DOHH2 (cell line): ENCODE results near the gene NBEA.

Experiments used
- H3F3A ChIP-seq: fragments of 200-600 bp; sonication (generic), shearing (Covaris generic); 2 replicates; pipeline ENCODE4 v1.6.0; 2016; ENCODE audit warnings: antibody characterized with exemption, mild to moderate bottlenecking; ENCODE audit not compliant: control insufficient read depth, insufficient read depth
- H3K27ac ChIP-seq: fragments of 200-600 bp; sonication (generic); 2 replicates; pipeline ENCODE4 v1.5.1; 2014; ENCODE audit warnings: low read depth, mild to moderate bottlenecking, low read length, moderate library complexity
- H3K27me3 ChIP-seq: fragments of 200-600 bp; sonication (generic); 2 replicates; pipeline ENCODE4 v1.6.1; 2014; ENCODE audit warnings: mild to moderate bottlenecking, low read length, mixed read lengths; ENCODE audit not compliant: control insufficient read depth
- H3K36me3 ChIP-seq: fragments of 200-600 bp; sonication (generic); 2 replicates; pipeline ENCODE4 v1.6.1; 2014; ENCODE audit warnings: mild to moderate bottlenecking, low read length, moderate library complexity, mixed read lengths; ENCODE audit not compliant: control insufficient read depth
- H3K4me1 ChIP-seq: fragments of 200-600 bp; sonication (generic); 2 replicates; pipeline ENCODE4 v1.6.1; 2014; ENCODE audit warnings: mild to moderate bottlenecking, low read length, mixed read lengths; ENCODE audit not compliant: control insufficient read depth
- H3K4me2 ChIP-seq: fragments of 200-600 bp; sonication (generic); 2 replicates; pipeline ENCODE4 v1.6.0; 2014; ENCODE audit warnings: mild to moderate bottlenecking, low read length, moderate library complexity
- H3K4me3 ChIP-seq: fragments of 200-600 bp; sonication (generic); 2 replicates; pipeline ENCODE4 v1.5.1; 2014; ENCODE audit warnings: mild to moderate bottlenecking, low read length, mixed read lengths
- H3K79me2 ChIP-seq: fragments of 200-600 bp; sonication (generic); 2 replicates; pipeline ENCODE4 v1.6.1; 2014; ENCODE audit warnings: mild to moderate bottlenecking, low read length, mixed read lengths; ENCODE audit not compliant: control insufficient read depth
- H3K9me2 ChIP-seq: fragments of 200-600 bp; sonication (generic); replicated peaks from 2 replicates; pipeline ENCODE4 v1.6.1; 2014; ENCODE audit warnings: mild to moderate bottlenecking, low read length, mixed read lengths; ENCODE audit not compliant: control insufficient read depth
- H3K9me3 ChIP-seq: fragments of 200-600 bp; sonication (generic); 2 replicates; pipeline ENCODE4 v1.6.1; 2014; ENCODE audit warnings: antibody characterized with exemption, low read length, mixed read lengths; ENCODE audit not compliant: control insufficient read depth, insufficient read depth
- H4K20me1 ChIP-seq: fragments of 200-600 bp; sonication (generic); 2 replicates; pipeline ENCODE4 v1.6.0; 2014; ENCODE audit warnings: low read depth, mild to moderate bottlenecking, antibody characterized with exemption, low read length, moderate library complexity; ENCODE audit not compliant: control insufficient read depth, insufficient read depth
- CTCF ChIP-seq: fragments of 200-600 bp; sonication (generic); IDR thresholded peaks from one replicate; pipeline ENCODE4 v1.5.1; 2014; ENCODE audit warnings: antibody characterized with exemption, mild to moderate bottlenecking, low read depth, low read length; ENCODE audit not compliant: poor library complexity, severe bottlenecking
- EZH2phosphoT487 ChIP-seq: fragments of 200-600 bp; sonication (generic); IDR thresholded peaks from 2 replicates; pipeline ENCODE4 v1.6.1; 2017; ENCODE audit warnings: borderline replicate concordance, mild to moderate bottlenecking, antibody characterized with exemption, low read length, moderate library complexity, mixed read lengths

Gene NBEA

GRCh38 chr13:35712907-35713761 lies 771.1 kb downstream of the NBEA start:
- Histone ChIP-seq H3K79me2 (no peaks in the 10 kb centered on the region), H3K9me2 (no peaks in the 10 kb centered on the region), H3K4me1 (no peaks in the 10 kb centered on the region), H4K20me1 (no peaks in the 10 kb centered on the region), H3F3A (no peaks in the 10 kb centered on the region), H3K4me2 (no peak overlapping the region), H3K36me3 (no peaks in the 10 kb centered on the region), H3K9me3 (no peaks in the 10 kb centered on the region), H3K4me3 (no peak overlapping the region), H3K27ac (no peak overlapping the region), H3K27me3 (no peaks in the 10 kb centered on the region)
- TF ChIP-seq EZH2phosphoT487 (no peak), CTCF (no peak)

DNA sequence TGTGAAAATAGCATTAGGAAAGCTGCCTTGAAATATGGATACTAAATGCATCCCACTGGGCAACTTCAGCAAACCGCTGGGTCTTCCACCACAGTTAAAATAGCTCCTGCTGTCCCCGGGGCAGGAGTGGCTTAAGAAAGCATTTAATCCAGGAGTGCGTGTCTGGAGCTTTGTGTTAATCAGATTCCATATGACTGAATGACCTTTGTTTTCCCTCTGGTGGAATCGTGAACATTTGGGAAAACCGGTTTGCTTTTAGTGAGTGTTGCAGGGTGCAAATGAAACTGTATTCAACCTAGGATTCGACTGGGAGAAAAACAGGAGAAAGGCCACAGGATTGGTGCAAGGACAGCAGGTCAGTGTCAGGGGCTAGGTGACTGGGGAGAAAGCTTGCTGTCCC lies 772.1 kb downstream of the NBEA start:
- no peaks in the 10 kb centered on the region for H3K9me2 ChIP-seq
- no peaks in the 10 kb centered on the region for H3K36me3 ChIP-seq
- H4K20me1 ChIP-seq: no peaks in the 10 kb centered on the region
- no peak overlapping the region for H3K4me3 ChIP-seq
- H3K27ac ChIP-seq: no peak overlapping the region
- H3K79me2 ChIP-seq: no peaks in the 10 kb centered on the region
- H3F3A ChIP-seq: no peaks in the 10 kb centered on the region
- no peak overlapping the region for H3K4me2 ChIP-seq
- H3K9me3 ChIP-seq: no peaks in the 10 kb centered on the region
- no peaks in the 10 kb centered on the region for H3K4me1 ChIP-seq
- TF ChIP-seq CTCF: no peak
- no peaks in the 10 kb centered on the region for H3K27me3 ChIP-seq

GRCh38 chr13:35714588-35715377 lies 772.7 kb downstream of the NBEA start:
- Histone ChIP-seq H3F3A (no peaks in the 10 kb centered on the region), H3K79me2 (no peaks in the 10 kb centered on the region), H3K9me2 (no peaks in the 10 kb centered on the region), H3K4me3 (no peak overlapping the region), H4K20me1 (no peaks in the 10 kb centered on the region), H3K36me3 (no peaks in the 10 kb centered on the region), H3K27ac (no peak overlapping the region), H3K27me3 (no peaks in the 10 kb centered on the region), H3K4me1 (no peaks in the 10 kb centered on the region), H3K9me3 (no peaks in the 10 kb centered on the region), H3K4me2 (no peak overlapping the region)
- no peak for TF ChIP-seq CTCF
- TF ChIP-seq EZH2phosphoT487: no peak
